Adipocyte (in vitro differentiated cells): ENCODE measurements around the gene ACOT2.
"Not testable (repeated sequence)": the region's sequence is repeated elsewhere in the genome, so short reads cannot be mapped to it uniquely, and the experiment has no call there.

ENCODE experiments used
- DNase-seq: peaks from one replicate; pipeline ENCODE4 v3.0.0-alpha.2; 2015; ENCODE audit warnings: low read depth
- H3K27me3 ChIP-seq: replicated peaks from 2 replicates; pipeline ENCODE4 v1.7.0; 2013; ENCODE audit warnings: mild to moderate bottlenecking, low read length, moderate library complexity; ENCODE audit not compliant: control insufficient read depth, insufficient read depth
- H3K36me3 ChIP-seq: 2 replicates; pipeline ENCODE4 v1.7.0; 2013; ENCODE audit warnings: low read length, mild to moderate bottlenecking, moderate library complexity; ENCODE audit not compliant: control insufficient read depth, insufficient read depth, severe bottlenecking
- H3K4me1 ChIP-seq: 2 replicates; pipeline ENCODE4 v1.7.0; 2013; ENCODE audit warnings: mild to moderate bottlenecking, low read length, moderate library complexity; ENCODE audit not compliant: control insufficient read depth, insufficient read depth
- H3K4me3 ChIP-seq: 2 replicates; pipeline ENCODE4 v1.7.0; 2013; ENCODE audit warnings: mild to moderate bottlenecking, low read length, moderate library complexity
- H3K9ac ChIP-seq: 2 replicates; pipeline ENCODE4 v1.7.0; 2013; ENCODE audit warnings: mild to moderate bottlenecking, low read length, moderate library complexity
- H3K9me3 ChIP-seq: 2 replicates; pipeline ENCODE4 v1.7.0; 2013; ENCODE audit warnings: mild to moderate bottlenecking, low read length, moderate library complexity; ENCODE audit not compliant: control insufficient read depth

The ACOT2 gene

GRCh38 chr14:73568886-73569184 is 178 bp upstream of the ACOT2 start:
- H3K36me3 ChIP-seq, DNase-seq, H3K9me3 ChIP-seq, H3K27me3 ChIP-seq: not testable (repeated sequence)
- Histone ChIP-seq H3K9ac (peak overlapping the region; percentile 98), H3K4me1 (peaks cover 21% of the 10 kb centered on the region), H3K4me3 (peak overlapping the region; percentile 91)

- peak overlapping the region; percentile 98 for H3K9ac ChIP-seq
- H3K9me3 ChIP-seq, H3K27me3 ChIP-seq: not testable (repeated sequence)
- peaks cover 21% of the 10 kb centered on the region for H3K4me1 ChIP-seq
- H3K4me3 ChIP-seq, result peak overlapping the region; percentile 91
- peak; percentile 50 for DNase-seq
- peaks cover 18% of the 10 kb centered on the region for H3K36me3 ChIP-seq
Measured at GRCh38 chr14:73570913-73571312, 1.9 kb downstream of the ACOT2 start.

GRCh38 chr14:73573034-73573433 is 4.0 kb downstream of the ACOT2 start:
- not testable (repeated sequence) for H3K4me3 ChIP-seq, H3K9ac ChIP-seq, H3K9me3 ChIP-seq, DNase-seq, H3K27me3 ChIP-seq
- H3K36me3 ChIP-seq, result peaks cover 22% of the 10 kb centered on the region
- H3K4me1 ChIP-seq, result peaks cover 15% of the 10 kb centered on the region

GRCh38 chr14:73573740-73574139 is 4.7 kb downstream of the ACOT2 start:
- not testable (repeated sequence) for DNase-seq

GRCh38 chr14:73574251-73574650 is 5.2 kb downstream of the ACOT2 start:
- not testable (repeated sequence) for H3K9ac ChIP-seq, H3K27me3 ChIP-seq, H3K9me3 ChIP-seq, H3K4me3 ChIP-seq, H3K4me1 ChIP-seq, DNase-seq
- H3K36me3 ChIP-seq, result peaks cover 29% of the 10 kb centered on the region

More at GRCh38 chr14:73573740-73574139, 4.7 kb downstream of the ACOT2 start:
- not testable (repeated sequence) for H3K4me3 ChIP-seq, H3K9me3 ChIP-seq, H3K4me1 ChIP-seq, H3K27me3 ChIP-seq, H3K9ac ChIP-seq
- peaks cover 29% of the 10 kb centered on the region for H3K36me3 ChIP-seq

- DNase-seq, result no peak
- Histone ChIP-seq H3K4me1 (peaks cover 6% of the 10 kb centered on the region), H3K4me3 (no peak overlapping the region), H3K9me3 (no peaks in the 10 kb centered on the region), H3K36me3 (peaks cover 37% of the 10 kb centered on the region), H3K27me3 (no peaks in the 10 kb centered on the region), H3K9ac (no peak overlapping the region)
Measured at GRCh38 chr14:73576391-73576790, 7.4 kb downstream of the ACOT2 start.

- peaks cover 37% of the 10 kb centered on the region for H3K36me3 ChIP-seq
- DNase-seq, H3K27me3 ChIP-seq, H3K9ac ChIP-seq, H3K4me3 ChIP-seq, H3K4me1 ChIP-seq, H3K9me3 ChIP-seq: not testable (repeated sequence)
Measured at GRCh38 chr14:73577214-73577613, 8.2 kb downstream of the ACOT2 start.

GRCh38 chr14:73582102-73582979 is 13.3 kb downstream of the ACOT2 start:
- not testable (repeated sequence) for H3K9me3 ChIP-seq, H3K4me1 ChIP-seq, DNase-seq, H3K9ac ChIP-seq, H3K27me3 ChIP-seq, H3K4me3 ChIP-seq
- H3K36me3 ChIP-seq, result peaks cover 17% of the 10 kb centered on the region

GRCh38 chr14:73588695-73589094 is 19.7 kb downstream of the ACOT2 start:
- Histone ChIP-seq H3K36me3 (no peaks in the 10 kb centered on the region), H3K9ac (no peak overlapping the region), H3K4me1 (peaks cover 3% of the 10 kb centered on the region), H3K9me3 (no peaks in the 10 kb centered on the region), H3K27me3 (no peaks in the 10 kb centered on the region), H3K4me3 (no peak overlapping the region)
- DNase-seq, result no peak

- no peak overlapping the region for H3K4me3 ChIP-seq
- no peaks in the 10 kb centered on the region for H3K9me3 ChIP-seq
- H3K4me1 ChIP-seq, result peaks cover 3% of the 10 kb centered on the region
- no peak overlapping the region for H3K9ac ChIP-seq
- H3K27me3 ChIP-seq, result no peaks in the 10 kb centered on the region
- no peaks in the 10 kb centered on the region for H3K36me3 ChIP-seq
- DNase-seq, result no peak
Measured at GRCh38 chr14:73589116-73589515, 20.1 kb downstream of the ACOT2 start.

GRCh38 chr14:73590673-73591004 is 21.6 kb downstream of the ACOT2 start:
- not testable (repeated sequence) for DNase-seq, H3K9ac ChIP-seq, H3K9me3 ChIP-seq

More at GRCh38 chr14:73590673-73591004, 21.6 kb downstream of the ACOT2 start:
- H3K4me1 ChIP-seq, H3K4me3 ChIP-seq, H3K27me3 ChIP-seq, H3K36me3 ChIP-seq: not testable (repeated sequence)
